Measurements from ENCODE around the gene ARFIP2. TPM values are rescaled to one million over a fixed set of nuclear protein-coding genes. Genes with fewer than 3 reads are reported as not detected.

The ARFIP2 gene
- total and polyA plus RNA-seq, 10 of the 15 experiments (the other 5 are each of a cell fraction or from before 2014, with no cell fraction given), result 11.7 to 59.8 (median 48.0) TPM

- POLR2A ChIA-PET, result no interaction called here
- Histone ChIP-seq H3K9ac (ENCODE audit: control insufficient read depth, insufficient read depth, low read length) (no peak overlapping the region), H4K20me1 (ENCODE audit: control insufficient read depth, insufficient read depth) (no peaks in the 10 kb centered on the region), H3K9me3 (replicated peaks; ENCODE audit: control insufficient read depth, insufficient read depth, low read length) (no peaks in the 10 kb centered on the region), H3K27me3 (replicated peaks in 1 of 2; ENCODE audit: control insufficient read depth in 2 of 2, insufficient read depth in 2 of 2, low read length in 1 of 2) (no peaks in the 10 kb centered on the region), H3K4me2 (ENCODE audit: control insufficient read depth, insufficient read depth) (no peak overlapping the region), H3K4me1 (ENCODE audit: control insufficient read depth, insufficient read depth, low read length) (no peaks in the 10 kb centered on the region), H3K4me3 (no peak overlapping the region), H3K79me2 (ENCODE audit: control insufficient read depth, insufficient read depth, low read length) (no peaks in the 10 kb centered on the region), H3K27ac (ENCODE audit: control insufficient read depth, insufficient read depth) (no peak overlapping the region), H2AFZ (ENCODE audit: control insufficient read depth, low read depth, low read length) (no peak overlapping the region), H3K36me3 (ENCODE audit: control insufficient read depth in 2 of 2, insufficient read depth in 2 of 2, low read length in 1 of 2) (no peaks in the 10 kb centered on the region; a peak in 1 of 4 replicates)
- FAIRE-seq (no peak), ATAC-seq (no peak), DNase-seq (ENCODE audit: low read depth, low spot score) (no peak)
- RAD21 ChIA-PET (ENCODE audit: unreplicated experiment), result interaction anchor here (0.8 kb wide), 1 partner anchor 79 kb away, joined by 3 read pairs; no protein-coding TSS in a partner anchor
- no TSS peak for BruUV-seq (replicated peaks)
- CTCF ChIA-PET, result no interaction called here
- SMC1A ChIA-PET (ENCODE audit: uncharacterized antibody, unreplicated experiment), result no interaction called here
- TF ChIP-seq ELK1 (IDR thresholded peaks at IDR 0.05; ENCODE audit: low read depth, low read length) (no peak), PRDM15 (CRISPR knock-in tag; IDR thresholded peaks at IDR 0.05) (no peak), PAX5 (IDR thresholded peaks at IDR 0.05; ENCODE audit: borderline replicate concordance, low read depth, low read length) (no peak), MXI1 (IDR thresholded peaks at IDR 0.05; ENCODE audit: low read depth, low read length) (no peak), NFXL1 (IDR thresholded peaks at IDR 0.05; ENCODE audit: borderline replicate concordance) (no peak), HCFC1 (IDR thresholded peaks at IDR 0.05; ENCODE audit: low read length) (no peak)
- in situ Hi-C loops (cut with MboI), result no loop called here
- 76% methylated on average over 25 of the region's 26 CpGs for WGBS (ENCODE audit: insufficient coverage, insufficient replicate concordance, low lambda C conversion rate, missing lambda C conversion rate)
- intact Hi-C loops (cut with micrococcal nuclease; ENCODE audit: unreplicated experiment), result no loop called here
These were observed 23.4 kb downstream of the ARFIP2 start for GRCh38 chr11:6457581-6458320.

All from GM12878 (cell line).